ACC112 (cell line): ENCODE results near the gene PSTPIP2.

Experiments used
- H2AFZ ChIP-seq: fragments of 200-600 bp; sonication (generic); one replicate; pipeline ENCODE4 v1.6.0; 2017; ENCODE audit warnings: antibody characterized with exemption, low read length; ENCODE audit not compliant: unreplicated experiment
- H3K27ac ChIP-seq: fragments of 200-600 bp; sonication (generic); 2 replicates; pipeline ENCODE4 v1.5.1; 2014; ENCODE audit warnings: low read depth, mild to moderate bottlenecking, antibody characterized with exemption, low read length, moderate library complexity
- H3K27me3 ChIP-seq: fragments of 200-600 bp; sonication (generic); 2 replicates; pipeline ENCODE4 v1.6.1; 2014; ENCODE audit warnings: mild to moderate bottlenecking, antibody characterized with exemption, low read length, moderate library complexity, mixed read lengths; ENCODE audit not compliant: insufficient read depth
- H3K36me3 ChIP-seq: fragments of 200-600 bp; sonication (generic); 2 replicates; pipeline ENCODE4 v1.6.1; 2016; ENCODE audit warnings: mild to moderate bottlenecking, antibody characterized with exemption, low read length, moderate library complexity, mixed read lengths; ENCODE audit not compliant: insufficient read depth
- H3K4me1 ChIP-seq: fragments of 200-600 bp; sonication (generic); one replicate; pipeline ENCODE4 v1.6.1; 2016; ENCODE audit warnings: low read length, mixed read lengths; ENCODE audit not compliant: insufficient read depth, unreplicated experiment, control insufficient read depth
- H3K4me3 ChIP-seq: fragments of 200-600 bp; sonication (generic); 2 replicates; pipeline ENCODE4 v1.5.1; 2014; ENCODE audit warnings: mild to moderate bottlenecking, low read depth, low read length
- H3K79me2 ChIP-seq: fragments of 200-600 bp; sonication (generic); one replicate; pipeline ENCODE4 v1.6.0; 2016; ENCODE audit warnings: low read length; ENCODE audit not compliant: control insufficient read depth, unreplicated experiment, insufficient read depth

PSTPIP2 gene

DNA sequence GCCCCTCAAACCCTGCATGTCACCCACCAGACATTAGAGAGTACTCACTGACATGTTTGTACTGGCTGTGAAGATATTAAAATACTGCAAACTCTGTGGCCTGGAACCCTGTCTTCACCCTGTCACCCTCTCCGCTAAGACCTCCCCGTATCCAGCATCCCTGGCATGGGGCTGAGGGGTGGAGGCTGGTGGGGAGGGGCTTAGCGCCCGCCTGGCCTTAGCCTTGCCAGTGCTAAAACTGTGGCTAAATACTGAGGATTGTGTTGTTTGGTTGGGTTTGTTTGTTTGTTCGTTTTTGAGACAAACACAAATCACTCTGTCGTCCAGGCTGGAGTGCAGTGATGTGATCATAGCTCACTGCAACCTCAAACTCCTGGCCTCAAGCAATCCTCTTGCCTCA, 1.8 kb downstream of the PSTPIP2 start:
- H3K36me3 ChIP-seq, result no peaks in the 10 kb centered on the region
- no peak overlapping the region for H3K27ac ChIP-seq
- peaks cover 4% of the 10 kb centered on the region for H3K4me1 ChIP-seq
- no peaks in the 10 kb centered on the region for H3K27me3 ChIP-seq
- no peak overlapping the region for H3K4me3 ChIP-seq
- no peaks in the 10 kb centered on the region for H3K79me2 ChIP-seq
- H2AFZ ChIP-seq, result no peak overlapping the region

DNA sequence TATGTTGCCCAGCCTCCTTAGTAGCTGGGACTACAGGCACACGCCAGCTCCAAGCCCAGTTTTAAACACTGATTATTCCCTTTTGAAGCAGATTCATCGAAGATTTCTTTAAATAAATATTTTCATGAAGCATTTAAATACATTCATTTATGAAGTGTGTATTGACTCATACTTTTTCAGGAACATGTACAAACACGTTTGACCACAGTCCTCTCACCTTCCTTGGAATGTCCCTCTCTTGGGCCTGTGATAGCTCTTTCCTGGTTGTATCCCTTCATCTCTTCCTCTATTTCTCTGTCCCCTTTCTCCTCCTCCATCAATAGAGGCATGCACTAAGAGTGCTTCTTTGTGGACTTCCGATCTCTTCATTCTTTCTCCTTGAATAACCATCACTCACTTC, 2.5 kb downstream of the PSTPIP2 start:
- no peak overlapping the region for H3K4me3 ChIP-seq
- H3K27me3 ChIP-seq, result no peaks in the 10 kb centered on the region
- H2AFZ ChIP-seq, result no peak overlapping the region
- no peak overlapping the region for H3K27ac ChIP-seq
- H3K36me3 ChIP-seq, result no peaks in the 10 kb centered on the region
- no peaks in the 10 kb centered on the region for H3K79me2 ChIP-seq
- peaks cover 4% of the 10 kb centered on the region for H3K4me1 ChIP-seq

DNA sequence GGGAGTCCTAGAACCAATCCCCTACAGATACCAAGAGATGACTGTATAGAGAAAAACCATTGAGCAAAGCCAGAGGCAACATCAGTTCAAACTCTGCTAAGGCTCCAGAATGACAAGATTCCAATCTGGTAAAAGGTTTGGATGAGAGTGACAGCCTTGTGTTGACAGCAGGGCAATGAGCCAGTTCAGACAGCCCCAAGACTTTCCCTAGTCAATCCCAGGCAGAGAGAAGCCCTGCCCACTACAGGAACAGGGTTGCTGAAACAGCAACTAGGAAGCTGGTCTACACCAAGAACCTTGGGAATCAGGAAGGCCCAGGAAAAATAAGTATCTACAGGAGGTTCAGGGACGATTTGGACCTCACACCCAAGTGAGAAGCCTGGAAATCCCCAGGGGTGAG, 3.3 kb downstream of the PSTPIP2 start:
- H2AFZ ChIP-seq, result no peak overlapping the region
- peaks cover 4% of the 10 kb centered on the region for H3K4me1 ChIP-seq
- H3K27ac ChIP-seq, result no peak overlapping the region
- H3K4me3 ChIP-seq, result no peak overlapping the region
- no peaks in the 10 kb centered on the region for H3K79me2 ChIP-seq
- no peaks in the 10 kb centered on the region for H3K27me3 ChIP-seq
- no peaks in the 10 kb centered on the region for H3K36me3 ChIP-seq

DNA sequence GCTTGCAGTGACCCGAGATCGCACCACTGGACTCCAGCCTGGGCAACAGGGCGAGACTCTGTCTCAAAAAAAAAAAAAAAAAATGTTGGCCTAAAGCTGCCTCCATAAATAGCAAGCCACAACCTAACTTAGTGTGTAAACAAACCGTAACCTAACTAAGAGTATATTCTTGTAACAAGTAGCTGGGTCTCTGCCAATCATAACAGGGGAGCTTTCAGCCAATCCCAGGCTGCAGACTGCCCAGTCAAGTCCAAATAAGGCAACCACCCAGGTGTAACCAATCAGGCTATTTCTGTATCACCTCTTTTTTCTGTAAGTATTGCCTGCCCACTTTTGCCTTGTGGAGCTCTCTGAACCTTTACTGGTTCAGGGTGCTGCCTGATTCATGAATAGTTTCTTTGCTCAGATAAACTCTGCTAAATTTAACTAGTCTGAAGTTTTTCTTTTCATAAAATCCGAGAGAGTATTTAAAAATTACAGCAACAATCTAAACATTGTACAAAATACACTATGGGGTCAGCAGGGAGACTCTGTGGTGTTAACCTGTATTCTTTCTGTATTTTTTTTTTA, 4.5 kb downstream of the PSTPIP2 start:
- Histone ChIP-seq H3K4me3 (no peak overlapping the region), H2AFZ (no peak overlapping the region), H3K79me2 (no peaks in the 10 kb centered on the region), H3K4me1 (peaks cover 1% of the 10 kb centered on the region), H3K36me3 (no peaks in the 10 kb centered on the region), H3K27me3 (no peaks in the 10 kb centered on the region), H3K27ac (no peak overlapping the region)

DNA sequence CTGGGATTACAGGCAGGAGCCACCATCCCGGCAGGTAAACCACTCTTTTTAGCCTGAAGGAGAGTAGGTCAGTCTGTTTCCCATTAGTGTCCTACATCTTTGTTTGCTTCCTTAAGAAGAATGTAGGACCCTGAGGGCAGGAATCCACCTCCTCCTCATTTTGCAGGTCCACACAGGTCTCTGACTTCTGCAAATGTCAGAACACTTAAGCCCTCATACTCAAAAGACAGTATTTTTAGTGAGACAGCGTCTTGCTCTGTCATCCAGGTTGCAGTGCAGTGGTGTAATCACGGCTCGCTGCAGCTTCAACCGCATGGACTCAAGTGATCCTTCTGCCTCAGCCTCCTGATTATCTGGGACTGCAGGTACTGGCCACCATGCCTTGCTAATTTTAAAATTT, 9.3 kb downstream of the PSTPIP2 start:
- Histone ChIP-seq H2AFZ (no peak overlapping the region), H3K4me3 (no peak overlapping the region), H3K36me3 (no peaks in the 10 kb centered on the region), H3K27me3 (no peaks in the 10 kb centered on the region), H3K79me2 (no peaks in the 10 kb centered on the region), H3K4me1 (no peaks in the 10 kb centered on the region), H3K27ac (no peak overlapping the region)

DNA sequence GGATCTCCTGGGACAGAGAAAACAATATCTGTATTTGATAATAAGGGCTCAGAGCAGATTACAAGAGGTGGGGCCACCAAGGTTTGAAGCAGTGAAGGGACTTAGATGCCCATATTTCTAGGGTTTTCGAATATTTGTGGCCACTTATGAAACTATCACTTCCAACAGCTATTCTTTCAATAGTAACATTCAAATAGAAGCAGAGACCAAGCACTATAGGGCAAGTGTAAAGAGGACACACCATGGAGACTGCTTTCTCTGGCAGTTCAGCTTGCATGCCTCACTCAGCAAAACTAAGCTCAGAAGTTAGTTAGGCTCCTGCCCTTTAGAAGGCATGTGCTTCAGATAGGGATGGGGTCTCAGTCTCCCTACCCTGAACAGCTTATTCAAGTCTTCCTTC, 10.3 kb downstream of the PSTPIP2 start:
- Histone ChIP-seq H3K4me3 (no peak overlapping the region), H2AFZ (no peak overlapping the region), H3K4me1 (no peaks in the 10 kb centered on the region), H3K27me3 (no peaks in the 10 kb centered on the region), H3K36me3 (no peaks in the 10 kb centered on the region), H3K27ac (no peak overlapping the region), H3K79me2 (no peaks in the 10 kb centered on the region)

DNA sequence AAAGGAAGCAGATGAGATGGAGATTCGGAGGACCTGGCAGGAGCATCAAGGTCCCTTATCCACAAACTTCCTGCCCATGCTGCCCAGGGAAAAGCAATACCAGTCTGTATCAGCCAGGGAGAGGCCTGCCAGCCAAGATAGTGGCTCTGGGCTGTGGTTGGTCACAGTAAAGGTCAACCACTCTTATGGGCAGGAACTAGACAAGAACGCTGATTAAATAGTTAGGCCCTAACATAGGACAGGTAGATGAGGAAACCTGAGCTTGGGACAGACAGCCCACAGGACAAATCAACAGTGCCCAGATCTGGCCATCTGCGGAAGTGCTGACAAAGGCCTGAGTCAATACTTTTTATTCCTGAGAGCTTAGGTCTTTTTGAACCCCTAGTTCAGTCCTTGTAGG, 10.7 kb downstream of the PSTPIP2 start:
- no peak overlapping the region for H3K4me3 ChIP-seq
- H3K4me1 ChIP-seq, result no peaks in the 10 kb centered on the region
- H3K36me3 ChIP-seq, result no peaks in the 10 kb centered on the region
- no peak overlapping the region for H3K27ac ChIP-seq
- no peaks in the 10 kb centered on the region for H3K79me2 ChIP-seq
- no peak overlapping the region for H2AFZ ChIP-seq
- no peaks in the 10 kb centered on the region for H3K27me3 ChIP-seq

DNA sequence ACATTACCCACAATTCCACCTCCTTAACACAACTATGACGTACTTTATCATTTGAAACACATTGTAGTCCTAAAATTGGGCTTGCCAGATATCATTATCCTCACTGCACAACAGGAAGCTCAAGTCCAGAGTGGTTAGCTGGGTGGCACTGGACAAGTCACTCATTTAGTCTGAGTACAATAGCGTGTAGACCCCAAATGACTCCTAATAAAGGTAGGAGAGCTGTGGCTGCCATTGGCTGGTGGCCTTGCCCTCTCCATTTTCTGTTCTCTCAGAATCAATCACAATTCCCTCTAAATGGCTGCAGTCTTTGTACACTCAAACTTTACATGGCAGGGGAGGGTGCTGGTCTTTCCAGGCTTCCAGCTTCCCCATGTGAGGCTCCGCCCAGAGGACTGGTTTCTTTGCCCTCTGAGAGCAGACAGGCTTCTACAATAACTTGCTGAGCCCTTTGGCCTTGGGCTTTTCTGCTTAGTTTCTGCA, 11.7 kb downstream of the PSTPIP2 start:
- Histone ChIP-seq H3K4me1 (peaks cover 1% of the 10 kb centered on the region), H3K36me3 (no peaks in the 10 kb centered on the region), H3K27me3 (no peaks in the 10 kb centered on the region), H2AFZ (no peak overlapping the region), H3K27ac (no peak overlapping the region), H3K4me3 (no peak overlapping the region), H3K79me2 (no peaks in the 10 kb centered on the region)

DNA sequence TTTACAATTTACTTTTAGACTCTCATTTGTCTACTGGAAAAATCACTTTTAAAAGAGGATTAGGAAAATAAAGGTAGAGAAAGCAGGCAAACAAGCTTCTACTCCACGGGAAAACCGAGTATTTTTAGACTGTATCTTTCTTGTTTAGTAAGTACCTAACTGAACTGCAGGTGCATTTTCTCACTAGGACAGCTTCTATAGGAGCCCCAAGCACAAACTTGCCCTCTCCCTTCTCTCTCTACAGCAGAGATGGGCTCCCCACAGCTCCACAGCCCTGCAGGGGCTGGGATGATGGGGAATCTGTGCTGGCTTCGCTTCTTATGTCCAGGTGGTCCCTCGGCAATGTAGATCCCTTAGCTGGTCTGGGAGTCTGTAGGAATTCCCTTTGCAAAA, 16.2 kb downstream of the PSTPIP2 start:
- Histone ChIP-seq H3K36me3 (no peaks in the 10 kb centered on the region), H3K4me3 (no peak overlapping the region), H3K79me2 (no peaks in the 10 kb centered on the region), H3K27me3 (no peaks in the 10 kb centered on the region), H2AFZ (no peak overlapping the region), H3K4me1 (peaks cover 33% of the 10 kb centered on the region), H3K27ac (no peak overlapping the region)

DNA sequence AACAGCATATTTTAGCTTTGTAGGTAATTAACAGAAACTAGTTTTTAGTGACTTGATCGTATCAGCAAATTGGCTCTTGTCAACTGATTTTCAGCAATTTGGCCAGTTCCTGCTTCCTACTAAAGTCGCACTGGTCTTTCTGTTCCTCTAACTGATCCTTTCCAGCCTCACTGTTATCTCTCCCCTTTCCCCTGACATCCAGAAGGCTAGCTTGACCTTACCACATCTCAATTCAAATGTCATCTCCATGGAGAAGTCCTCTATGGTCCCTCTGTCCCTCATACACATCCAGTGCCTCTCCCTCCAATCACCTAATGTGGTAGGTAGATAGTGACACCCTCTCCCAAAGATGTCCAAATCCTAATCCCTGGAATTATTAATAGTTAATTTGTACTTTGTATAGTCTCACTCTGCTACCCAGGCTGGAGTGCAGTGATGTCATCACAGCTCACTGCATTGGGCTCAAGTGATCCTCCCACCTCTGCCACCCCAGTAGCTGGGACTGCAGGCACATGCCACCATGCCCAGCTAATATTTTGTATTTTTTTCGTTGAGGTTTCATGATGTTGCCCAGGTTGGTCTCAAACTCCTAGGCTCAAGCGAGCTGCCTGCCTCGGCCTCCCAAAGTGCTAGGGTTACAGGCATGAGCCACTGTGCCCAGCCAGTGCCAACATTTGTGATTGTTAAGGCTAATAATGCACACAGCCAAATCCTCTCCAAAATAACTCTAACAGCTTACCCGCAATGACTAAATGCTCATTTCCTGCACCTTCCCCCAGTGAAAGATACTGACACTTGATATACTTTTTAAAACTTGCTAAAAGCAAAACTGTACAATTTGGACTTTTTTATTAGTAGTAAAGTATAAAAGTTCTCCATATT, 16.9 kb downstream of the PSTPIP2 start:
- Histone ChIP-seq H3K4me3 (no peak overlapping the region), H3K36me3 (no peaks in the 10 kb centered on the region), H3K79me2 (no peaks in the 10 kb centered on the region), H3K27ac (no peak overlapping the region), H3K4me1 (peaks cover 33% of the 10 kb centered on the region), H3K27me3 (no peaks in the 10 kb centered on the region), H2AFZ (no peak overlapping the region)
